ENCODE results near the gene REPS2. TPM values are rescaled to one million over a fixed set of nuclear protein-coding genes. Genes with fewer than 3 reads are reported as not detected.

The REPS2 gene
- polyA plus RNA-seq, 1 experiment, result 0.04 TPM

DNA sequence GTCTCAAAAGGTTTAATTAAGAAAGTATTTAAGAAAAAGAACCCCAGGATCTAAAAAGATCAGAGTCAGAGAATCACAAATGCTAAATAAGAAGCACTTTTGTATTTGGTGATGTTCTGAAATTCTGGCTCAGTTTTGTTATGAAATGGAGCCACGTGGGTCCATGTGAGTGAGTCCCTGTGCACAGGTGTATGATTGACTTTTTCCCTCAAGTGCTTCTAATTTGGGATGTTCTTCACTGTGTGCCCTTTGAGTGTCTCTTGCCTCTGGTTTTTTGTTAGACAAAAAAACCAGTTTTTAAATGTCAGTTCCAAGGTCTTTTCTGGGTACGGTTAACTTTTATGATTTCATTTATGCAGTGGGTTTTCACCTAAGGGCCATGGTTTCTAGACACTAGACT lies 44.4 kb downstream of the REPS2 start:
- DNase-seq (ENCODE audit: low read depth), result no peak
- Histone ChIP-seq H3K4me3 (ENCODE audit: low read depth, low read length) (no peak overlapping the region), H3K36me3 (ENCODE audit: control insufficient read depth, insufficient read depth, low read length) (no peaks in the 10 kb centered on the region), H3K27me3 (ENCODE audit: control insufficient read depth, insufficient read depth, low read length) (no peaks in the 10 kb centered on the region)
- ChIA-PET CTCF (no interaction called here), POLR2A (no interaction called here)
- TF ChIP-seq, protein P1, sequence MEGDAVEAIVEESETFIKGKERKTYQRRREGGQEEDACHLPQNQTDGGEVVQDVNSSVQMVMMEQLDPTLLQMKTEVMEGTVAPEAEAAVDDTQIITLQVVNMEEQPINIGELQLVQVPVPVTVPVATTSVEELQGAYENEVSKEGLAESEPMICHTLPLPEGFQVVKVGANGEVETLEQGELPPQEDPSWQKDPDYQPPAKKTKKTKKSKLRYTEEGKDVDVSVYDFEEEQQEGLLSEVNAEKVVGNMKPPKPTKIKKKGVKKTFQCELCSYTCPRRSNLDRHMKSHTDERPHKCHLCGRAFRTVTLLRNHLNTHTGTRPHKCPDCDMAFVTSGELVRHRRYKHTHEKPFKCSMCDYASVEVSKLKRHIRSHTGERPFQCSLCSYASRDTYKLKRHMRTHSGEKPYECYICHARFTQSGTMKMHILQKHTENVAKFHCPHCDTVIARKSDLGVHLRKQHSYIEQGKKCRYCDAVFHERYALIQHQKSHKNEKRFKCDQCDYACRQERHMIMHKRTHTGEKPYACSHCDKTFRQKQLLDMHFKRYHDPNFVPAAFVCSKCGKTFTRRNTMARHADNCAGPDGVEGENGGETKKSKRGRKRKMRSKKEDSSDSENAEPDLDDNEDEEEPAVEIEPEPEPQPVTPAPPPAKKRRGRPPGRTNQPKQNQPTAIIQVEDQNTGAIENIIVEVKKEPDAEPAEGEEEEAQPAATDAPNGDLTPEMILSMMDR (IDR thresholded peaks at IDR 0.05; ENCODE audit: insufficient read depth, low read depth, low read length), result no peak

DNA sequence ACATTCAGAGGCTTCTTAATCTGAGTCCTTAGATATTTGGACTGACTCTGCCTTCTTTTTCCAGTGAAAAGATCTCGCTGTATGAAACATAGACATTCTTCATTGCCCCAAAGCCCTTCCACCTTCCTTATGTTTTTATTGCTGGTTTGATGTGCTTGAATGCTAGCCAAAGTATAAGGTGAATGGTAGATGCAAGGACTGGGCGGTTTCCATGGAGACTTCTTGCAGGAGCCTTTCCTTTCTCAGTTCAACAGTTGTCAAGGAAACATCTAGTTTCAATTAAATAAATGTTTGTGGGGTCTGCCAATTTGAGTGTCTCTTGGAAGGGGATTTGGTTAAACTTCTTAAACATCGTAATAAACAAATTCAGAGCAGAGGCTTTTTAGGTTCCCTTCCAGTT lies 46.0 kb downstream of the REPS2 start:
- DNase-seq (ENCODE audit: low read depth), result no peak
- POLR2A ChIA-PET, result no interaction called here
- no peak overlapping the region for H3K4me3 ChIP-seq (ENCODE audit: low read depth, low read length)
- no peaks in the 10 kb centered on the region for H3K36me3 ChIP-seq (ENCODE audit: control insufficient read depth, insufficient read depth, low read length)
- CTCF ChIA-PET, result no interaction called here
- TF ChIP-seq, protein P1 (IDR thresholded peaks at IDR 0.05; ENCODE audit: insufficient read depth, low read depth, low read length), result no peak
- no peaks in the 10 kb centered on the region for H3K27me3 ChIP-seq (ENCODE audit: control insufficient read depth, insufficient read depth, low read length)

DNA sequence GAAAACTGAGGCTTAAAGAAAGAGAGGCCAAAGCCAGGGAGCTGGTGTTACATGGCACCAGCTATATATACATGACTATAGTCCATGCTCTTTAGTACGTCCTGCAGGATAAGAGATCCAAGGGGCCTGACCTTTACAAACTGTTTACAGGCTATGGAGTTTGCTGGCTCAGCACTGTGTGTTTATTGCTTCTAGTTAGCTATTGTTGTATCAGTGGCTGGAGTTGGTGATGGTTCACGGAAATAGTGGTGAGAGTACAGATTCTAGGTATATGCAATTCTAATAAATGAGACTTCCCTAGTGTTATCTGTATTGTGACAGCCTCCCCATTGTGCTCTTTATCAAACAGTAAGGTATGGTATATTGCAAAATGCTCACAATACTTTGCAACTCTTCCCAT lies 46.5 kb downstream of the REPS2 start:
- CTCF ChIA-PET, result no interaction called here

DNA sequence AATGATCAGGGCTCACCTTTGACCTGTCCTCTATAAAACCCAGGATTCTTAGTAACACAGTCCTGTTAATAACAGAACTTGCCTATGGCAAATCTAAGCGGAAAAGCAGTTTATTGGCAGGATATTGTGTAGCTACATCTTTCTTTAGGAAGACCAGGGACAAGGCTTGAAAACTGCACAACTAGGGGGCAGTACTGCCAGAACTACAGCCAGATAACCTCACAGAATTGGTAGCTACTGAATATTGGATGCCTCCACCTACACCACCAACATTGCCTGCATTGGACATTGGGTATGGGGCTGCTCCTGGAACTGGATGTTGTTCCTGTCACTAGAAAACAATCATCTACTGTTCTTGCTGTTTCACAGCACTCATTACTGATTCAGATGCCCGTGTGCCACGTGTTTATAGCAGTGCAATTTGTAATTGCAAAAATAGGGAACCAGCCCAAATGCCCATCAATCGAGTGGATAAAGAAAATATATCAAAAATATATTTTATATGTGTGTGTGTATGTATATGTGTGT lies 47.4 kb downstream of the REPS2 start:
- Histone ChIP-seq H3K4me3 (ENCODE audit: low read depth, low read length) (no peak overlapping the region), H3K27me3 (ENCODE audit: control insufficient read depth, insufficient read depth, low read length) (no peaks in the 10 kb centered on the region), H3K36me3 (ENCODE audit: control insufficient read depth, insufficient read depth, low read length) (no peaks in the 10 kb centered on the region)
- TF ChIP-seq, protein P1 (IDR thresholded peaks at IDR 0.05; ENCODE audit: insufficient read depth, low read depth, low read length), result 0 out of 2 replicates have a peak, but pooled peaks have one; percentile 4
- no peak for DNase-seq (ENCODE audit: low read depth)
- ChIA-PET POLR2A (no interaction called here), CTCF (no interaction called here)

More for the DNA sequence above, 46.5 kb downstream of the REPS2 start:
- TF ChIP-seq, protein P1 (IDR thresholded peaks at IDR 0.05; ENCODE audit: insufficient read depth, low read depth, low read length), result no peak
- Histone ChIP-seq H3K27me3 (ENCODE audit: control insufficient read depth, insufficient read depth, low read length) (no peaks in the 10 kb centered on the region), H3K36me3 (ENCODE audit: control insufficient read depth, insufficient read depth, low read length) (no peaks in the 10 kb centered on the region), H3K4me3 (ENCODE audit: low read depth, low read length) (no peak overlapping the region)
- DNase-seq (ENCODE audit: low read depth), result no peak
- POLR2A ChIA-PET, result no interaction called here

DNA sequence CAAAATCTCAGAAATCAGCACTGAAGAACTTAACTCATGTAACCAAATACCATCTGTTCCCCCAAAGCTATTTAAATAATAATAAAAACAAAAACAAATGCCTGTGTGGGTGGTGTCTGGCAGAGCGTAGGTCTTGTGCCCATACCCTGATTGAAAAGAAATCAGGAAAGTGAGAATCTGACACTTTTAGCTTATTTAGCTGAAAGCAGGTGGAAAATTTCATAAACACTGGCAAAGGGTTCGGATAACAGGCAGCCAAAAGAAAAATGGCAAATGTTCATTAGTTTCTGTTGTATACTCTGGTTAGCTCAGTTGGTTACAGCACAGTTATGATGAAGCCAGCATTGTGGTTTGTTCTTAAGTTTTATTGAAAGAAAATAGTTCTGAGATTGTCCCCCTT lies 48.3 kb downstream of the REPS2 start:
- no peaks in the 10 kb centered on the region for H3K27me3 ChIP-seq (ENCODE audit: control insufficient read depth, insufficient read depth, low read length)
- H3K36me3 ChIP-seq (ENCODE audit: control insufficient read depth, insufficient read depth, low read length), result no peaks in the 10 kb centered on the region
- TF ChIP-seq, protein P1 (IDR thresholded peaks at IDR 0.05; ENCODE audit: insufficient read depth, low read depth, low read length), result no peak
- H3K4me3 ChIP-seq (ENCODE audit: low read depth, low read length), result no peak overlapping the region
- DNase-seq (ENCODE audit: low read depth), result no peak
- ChIA-PET POLR2A (no interaction called here), CTCF (no interaction called here)

Measured in BJ (cell line).